Measurements from ENCODE around the gene SUSD4.
"Not testable (repeated sequence)": the region's sequence is repeated elsewhere in the genome, so short reads cannot be mapped to it uniquely, and the experiment has no call there.

The SUSD4 gene, protein sequence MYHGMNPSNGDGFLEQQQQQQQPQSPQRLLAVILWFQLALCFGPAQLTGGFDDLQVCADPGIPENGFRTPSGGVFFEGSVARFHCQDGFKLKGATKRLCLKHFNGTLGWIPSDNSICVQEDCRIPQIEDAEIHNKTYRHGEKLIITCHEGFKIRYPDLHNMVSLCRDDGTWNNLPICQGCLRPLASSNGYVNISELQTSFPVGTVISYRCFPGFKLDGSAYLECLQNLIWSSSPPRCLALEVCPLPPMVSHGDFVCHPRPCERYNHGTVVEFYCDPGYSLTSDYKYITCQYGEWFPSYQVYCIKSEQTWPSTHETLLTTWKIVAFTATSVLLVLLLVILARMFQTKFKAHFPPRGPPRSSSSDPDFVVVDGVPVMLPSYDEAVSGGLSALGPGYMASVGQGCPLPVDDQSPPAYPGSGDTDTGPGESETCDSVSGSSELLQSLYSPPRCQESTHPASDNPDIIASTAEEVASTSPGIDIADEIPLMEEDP

DNA sequence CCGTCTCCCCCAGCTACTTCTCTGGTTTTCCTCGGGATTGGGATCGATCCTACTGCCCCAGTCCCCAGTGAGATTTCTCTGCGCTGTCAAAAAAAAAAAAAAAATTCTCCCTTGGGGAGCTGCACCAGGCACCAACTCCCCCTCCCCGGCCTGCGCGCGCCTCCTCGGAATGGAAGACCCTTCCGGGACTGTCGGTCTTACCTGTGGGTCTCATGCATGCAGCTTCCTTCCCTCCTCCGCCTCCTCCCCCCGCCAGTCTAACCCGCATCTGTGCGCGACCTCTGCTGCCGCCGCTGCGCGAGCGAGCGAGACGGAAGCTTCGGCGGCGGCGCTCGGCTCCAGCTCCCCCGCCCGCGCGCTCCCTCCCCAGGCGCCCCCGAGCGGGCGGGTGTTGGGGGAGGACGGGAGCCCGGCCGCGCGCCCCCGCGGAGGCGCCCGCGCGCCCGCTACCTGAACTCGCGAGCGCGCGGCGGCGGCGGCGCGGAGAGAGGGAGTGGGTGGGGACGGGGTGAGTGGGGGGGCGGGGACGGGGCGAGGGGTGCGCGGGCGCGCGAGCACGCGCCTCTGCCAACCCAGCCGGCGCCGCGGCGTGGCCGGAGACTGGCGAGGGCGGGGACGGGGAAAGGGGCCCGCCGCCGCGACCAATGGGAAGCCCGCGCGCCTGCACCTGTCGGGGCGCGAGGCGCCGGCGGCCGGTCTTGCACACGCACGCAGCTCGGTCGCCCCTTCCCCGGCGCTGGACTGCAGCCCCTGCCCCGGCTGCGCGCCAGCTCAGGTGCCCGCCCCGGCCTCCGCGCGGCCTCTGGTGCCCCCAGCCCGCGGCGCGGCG, at the start of gene SUSD4:
Gene SUSD4 (minus strand): TSS at position 321 of the 829 bp plus-strand sequence. CDS start 751 bp downstream, outside the sequence.
- H3K27me3 ChIP-seq (ENCODE audit: insufficient read depth, low read length): peaks cover 48% of the 10 kb centered on the region
- H3K4me3 ChIP-seq (ENCODE audit: low read length): peak within 1 kb of the TSS; percentile 56
- H3K4me1 ChIP-seq (ENCODE audit: insufficient read depth, low read length): peaks cover 11% of the 10 kb centered on the region
- H3K9me3 ChIP-seq (ENCODE audit: low read length): no peaks in the 10 kb centered on the region
- H2AFZ ChIP-seq (ENCODE audit: low read depth, low read length): peak within 1 kb of the TSS; percentile 77
- H3K36me3 ChIP-seq (ENCODE audit: insufficient read depth, low read length): no peaks in the 10 kb centered on the region

DNA sequence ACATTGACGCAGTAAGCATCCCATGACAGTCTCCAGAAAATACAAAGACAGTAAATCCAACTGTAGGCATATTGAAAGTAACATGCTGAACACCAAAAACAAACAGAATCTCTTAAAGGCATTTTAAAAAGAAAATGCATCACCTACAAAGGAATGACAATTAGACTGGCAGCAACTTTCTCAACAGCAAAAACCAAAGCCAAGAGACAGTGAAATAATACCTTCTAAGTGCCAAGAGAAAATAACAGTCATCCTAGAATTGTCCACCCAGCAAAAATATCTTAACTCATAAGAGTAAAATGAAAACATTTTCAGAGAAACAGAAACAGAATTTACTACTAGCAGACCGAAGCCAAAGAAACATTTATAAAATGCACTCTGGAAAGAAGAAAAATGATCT, 49.2 kb upstream of the SUSD4 start:
- no peak overlapping the region for H3K4me3 ChIP-seq (ENCODE audit: low read length)
- H3K27me3 ChIP-seq (ENCODE audit: insufficient read depth, low read length): no peaks in the 10 kb centered on the region
- H3K9me3 ChIP-seq (ENCODE audit: low read length): no peaks in the 10 kb centered on the region
- H3K36me3 ChIP-seq (ENCODE audit: insufficient read depth, low read length): no peaks in the 10 kb centered on the region
- H2AFZ ChIP-seq (ENCODE audit: low read depth, low read length): no peak overlapping the region
- H3K4me1 ChIP-seq (ENCODE audit: insufficient read depth, low read length): no peaks in the 10 kb centered on the region

DNA sequence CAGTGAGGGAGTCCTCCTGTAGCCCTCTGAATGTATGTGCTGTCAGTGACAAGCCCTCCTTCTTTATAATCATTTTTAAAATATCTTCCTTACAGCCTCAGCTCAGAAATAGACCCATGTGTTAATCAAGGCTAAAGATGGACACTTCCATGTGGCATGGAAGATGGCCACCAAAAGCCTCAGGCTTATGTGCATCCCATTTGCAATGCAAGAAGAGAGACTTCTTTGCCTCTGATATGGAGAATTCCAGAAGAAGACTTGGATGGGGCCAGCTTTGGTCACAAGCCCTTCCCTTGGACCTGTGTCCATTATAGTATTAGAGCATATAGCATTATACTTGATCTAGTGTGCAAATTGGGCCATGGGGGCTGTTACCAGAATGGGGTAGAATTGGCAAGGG, 47.7 kb upstream of the SUSD4 start:
- Histone ChIP-seq H3K9me3 (ENCODE audit: low read length) (no peaks in the 10 kb centered on the region), H3K4me1 (ENCODE audit: insufficient read depth, low read length) (no peaks in the 10 kb centered on the region), H3K36me3 (ENCODE audit: insufficient read depth, low read length) (no peaks in the 10 kb centered on the region), H3K4me3 (ENCODE audit: low read length) (no peak overlapping the region), H3K27me3 (ENCODE audit: insufficient read depth, low read length) (no peaks in the 10 kb centered on the region), H2AFZ (ENCODE audit: low read depth, low read length) (no peak overlapping the region)

DNA sequence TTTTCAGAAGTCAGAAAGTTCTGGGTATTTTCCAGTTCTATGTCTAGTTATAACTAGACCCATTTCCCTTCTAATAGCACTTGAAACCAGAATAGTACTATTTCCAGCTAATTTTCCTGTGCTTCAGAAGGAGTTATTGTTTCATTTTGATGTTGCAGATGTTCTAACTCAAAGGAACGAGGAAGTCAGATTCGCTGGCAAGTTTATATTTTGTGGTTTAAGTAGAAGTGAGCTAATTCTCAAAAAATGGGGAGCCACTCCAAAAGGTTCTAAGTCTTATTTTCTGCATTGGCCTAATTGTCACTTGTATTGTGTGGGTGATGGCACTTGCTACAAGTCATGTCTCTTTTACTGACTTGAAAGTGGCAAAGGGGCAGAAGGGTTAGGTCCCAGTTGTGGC, 47.3 kb upstream of the SUSD4 start:
- H3K4me1 ChIP-seq (ENCODE audit: insufficient read depth, low read length): no peaks in the 10 kb centered on the region
- H3K27me3 ChIP-seq (ENCODE audit: insufficient read depth, low read length): no peaks in the 10 kb centered on the region
- H3K9me3 ChIP-seq (ENCODE audit: low read length): no peaks in the 10 kb centered on the region
- no peak overlapping the region for H2AFZ ChIP-seq (ENCODE audit: low read depth, low read length)
- no peaks in the 10 kb centered on the region for H3K36me3 ChIP-seq (ENCODE audit: insufficient read depth, low read length)
- H3K4me3 ChIP-seq (ENCODE audit: low read length): no peak overlapping the region

DNA sequence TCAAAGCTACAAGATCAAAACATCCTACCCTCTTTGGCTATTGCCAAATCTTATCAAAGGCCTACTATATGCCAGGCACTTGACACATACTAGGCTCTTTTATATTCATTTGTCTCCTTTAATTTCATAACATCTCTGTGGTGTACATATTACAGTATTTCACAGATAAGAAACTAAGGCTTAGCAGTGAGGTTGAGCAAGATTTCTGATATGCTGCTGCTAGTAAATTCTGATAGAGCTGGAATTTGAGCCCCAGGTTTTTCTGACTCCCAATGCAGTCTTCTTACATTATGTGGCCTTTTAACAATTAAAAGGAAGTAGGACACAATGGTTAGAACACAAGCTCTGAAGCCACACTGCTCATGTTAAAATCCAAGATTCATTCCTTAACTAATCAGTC, 46.1 kb upstream of the SUSD4 start:
- Histone ChIP-seq H3K27me3 (ENCODE audit: insufficient read depth, low read length) (no peaks in the 10 kb centered on the region), H3K4me3 (ENCODE audit: low read length) (no peak overlapping the region), H3K36me3 (ENCODE audit: insufficient read depth, low read length) (no peaks in the 10 kb centered on the region), H3K9me3 (ENCODE audit: low read length) (no peaks in the 10 kb centered on the region), H2AFZ (ENCODE audit: low read depth, low read length) (no peak overlapping the region), H3K4me1 (ENCODE audit: insufficient read depth, low read length) (no peaks in the 10 kb centered on the region)

DNA sequence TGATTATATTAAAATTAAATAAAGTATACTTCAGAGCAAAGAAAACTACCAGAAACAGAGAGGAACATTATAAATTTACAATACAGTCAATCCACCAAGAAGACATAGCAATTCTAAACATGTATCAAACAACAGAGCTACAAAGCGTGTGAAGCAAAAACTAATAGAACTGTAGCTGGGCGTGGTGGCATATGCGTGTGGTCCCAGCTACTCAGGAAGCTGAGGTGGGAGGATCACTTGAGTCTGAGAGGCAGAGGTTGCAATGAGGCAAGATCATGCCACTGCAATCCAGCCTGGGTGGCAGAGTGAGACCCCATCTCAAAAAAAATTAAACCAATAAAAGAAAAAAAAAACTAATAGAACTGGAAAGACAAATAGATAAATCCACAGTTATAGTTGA, 41.5 kb upstream of the SUSD4 start:
- no peaks in the 10 kb centered on the region for H3K36me3 ChIP-seq (ENCODE audit: insufficient read depth, low read length)
- no peaks in the 10 kb centered on the region for H3K4me1 ChIP-seq (ENCODE audit: insufficient read depth, low read length)
- H3K27me3 ChIP-seq (ENCODE audit: insufficient read depth, low read length): no peaks in the 10 kb centered on the region
- no peak overlapping the region for H3K4me3 ChIP-seq (ENCODE audit: low read length)
- no peak overlapping the region for H2AFZ ChIP-seq (ENCODE audit: low read depth, low read length)
- no peaks in the 10 kb centered on the region for H3K9me3 ChIP-seq (ENCODE audit: low read length)

DNA sequence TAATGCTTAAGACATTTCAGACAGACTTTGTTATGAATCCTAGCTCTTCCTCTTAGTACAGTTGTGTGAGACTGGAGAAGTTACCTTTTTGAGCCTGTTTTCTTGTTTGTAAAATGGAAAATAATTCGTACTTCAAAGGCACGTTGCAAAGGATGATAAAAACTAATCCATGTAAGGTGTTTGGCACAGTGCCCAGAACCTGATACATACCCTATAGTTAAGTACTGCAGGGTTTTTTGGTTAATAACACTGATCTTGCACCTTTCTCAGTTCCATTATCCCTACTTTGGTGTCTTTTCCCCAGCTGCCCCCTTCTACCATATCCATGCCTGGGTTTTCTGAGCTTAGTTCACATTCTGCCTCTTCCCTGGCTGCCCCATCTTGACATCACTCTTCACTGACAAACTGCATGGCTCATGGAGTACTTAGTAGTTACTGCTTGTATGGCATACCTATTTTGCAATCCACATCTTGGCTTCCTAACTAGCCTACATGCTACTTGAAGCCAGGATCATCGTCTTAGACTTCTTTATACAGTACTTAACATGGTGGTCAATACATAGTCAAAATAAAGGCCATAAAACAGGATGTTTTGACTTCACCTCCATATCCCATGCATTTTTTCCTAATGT, 39.3 kb upstream of the SUSD4 start:
- Histone ChIP-seq H3K9me3 (ENCODE audit: low read length) (no peaks in the 10 kb centered on the region), H3K27me3 (ENCODE audit: insufficient read depth, low read length) (no peaks in the 10 kb centered on the region), H3K4me3 (ENCODE audit: low read length) (no peak overlapping the region), H3K36me3 (ENCODE audit: insufficient read depth, low read length) (no peaks in the 10 kb centered on the region), H2AFZ (ENCODE audit: low read depth, low read length) (no peak overlapping the region), H3K4me1 (ENCODE audit: insufficient read depth, low read length) (no peaks in the 10 kb centered on the region)

DNA sequence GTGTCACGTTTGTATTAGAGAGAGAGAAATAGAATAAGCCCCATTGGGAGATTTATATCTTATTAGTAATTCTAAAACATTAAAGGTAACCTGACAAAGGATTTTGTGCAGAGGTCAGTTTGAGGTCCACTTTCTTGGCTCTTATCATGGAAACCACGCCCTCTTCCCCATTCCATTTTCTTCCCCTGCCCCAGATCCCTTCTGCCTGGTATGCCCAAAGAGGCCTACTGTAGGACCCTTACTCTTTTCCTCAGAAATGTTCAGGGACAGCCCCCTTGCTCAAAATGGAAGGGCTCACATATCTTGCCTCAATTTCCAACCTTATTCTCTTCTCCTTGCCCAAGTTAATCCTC, 38.8 kb upstream of the SUSD4 start:
- Histone ChIP-seq H3K36me3 (ENCODE audit: insufficient read depth, low read length) (no peaks in the 10 kb centered on the region), H3K27me3 (ENCODE audit: insufficient read depth, low read length) (no peaks in the 10 kb centered on the region), H2AFZ (ENCODE audit: low read depth, low read length) (no peak overlapping the region), H3K4me3 (ENCODE audit: low read length) (no peak overlapping the region), H3K4me1 (ENCODE audit: insufficient read depth, low read length) (no peaks in the 10 kb centered on the region), H3K9me3 (ENCODE audit: low read length) (no peaks in the 10 kb centered on the region)

DNA sequence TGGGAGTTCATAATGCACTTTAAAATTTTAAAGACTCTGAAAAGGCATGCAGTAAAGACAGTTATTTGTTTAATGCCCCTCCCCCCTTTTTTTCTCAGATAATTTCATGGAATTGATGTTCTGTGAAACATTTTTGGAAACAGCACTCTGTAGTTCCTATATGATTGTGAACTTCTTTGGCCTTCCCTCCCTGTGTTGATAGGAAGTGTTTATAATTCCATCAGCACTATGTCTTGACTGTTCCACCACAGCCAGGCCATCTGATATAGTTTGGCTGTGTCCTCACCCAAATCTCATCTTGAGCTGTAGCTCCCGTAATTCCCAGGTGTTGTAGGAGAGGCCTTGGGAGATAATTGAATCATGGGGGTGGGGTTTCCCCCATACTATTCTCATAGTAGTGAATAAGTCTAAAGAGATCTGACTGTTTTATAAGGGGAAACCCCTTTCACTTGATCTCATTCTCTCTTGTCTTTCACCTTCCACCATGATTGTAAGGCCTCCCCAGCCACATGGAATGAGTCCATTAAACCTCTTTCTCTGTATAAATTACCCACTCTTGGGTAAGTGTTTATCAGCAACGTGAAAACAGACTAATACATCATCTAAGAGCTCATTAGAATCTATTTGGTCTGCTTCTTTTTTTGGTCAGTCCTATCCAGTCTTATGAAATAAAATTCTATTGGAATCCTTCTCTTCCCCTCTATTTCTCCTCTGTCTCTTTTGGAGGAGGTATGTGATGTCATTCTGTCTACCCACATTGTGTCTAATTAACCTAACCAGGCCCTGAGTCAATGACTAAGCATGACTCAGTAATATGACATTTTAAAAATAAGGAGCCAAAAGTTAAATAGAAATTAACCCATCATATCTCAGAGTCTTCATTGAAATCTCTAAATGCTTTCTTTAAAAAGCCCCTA, 38.2 kb upstream of the SUSD4 start:
- Histone ChIP-seq H3K36me3 (ENCODE audit: insufficient read depth, low read length) (no peaks in the 10 kb centered on the region), H3K27me3 (ENCODE audit: insufficient read depth, low read length) (no peaks in the 10 kb centered on the region), H3K9me3 (ENCODE audit: low read length) (no peaks in the 10 kb centered on the region), H3K4me1 (ENCODE audit: insufficient read depth, low read length) (no peaks in the 10 kb centered on the region), H2AFZ (ENCODE audit: low read depth, low read length) (no peak overlapping the region), H3K4me3 (ENCODE audit: low read length) (no peak overlapping the region)

DNA sequence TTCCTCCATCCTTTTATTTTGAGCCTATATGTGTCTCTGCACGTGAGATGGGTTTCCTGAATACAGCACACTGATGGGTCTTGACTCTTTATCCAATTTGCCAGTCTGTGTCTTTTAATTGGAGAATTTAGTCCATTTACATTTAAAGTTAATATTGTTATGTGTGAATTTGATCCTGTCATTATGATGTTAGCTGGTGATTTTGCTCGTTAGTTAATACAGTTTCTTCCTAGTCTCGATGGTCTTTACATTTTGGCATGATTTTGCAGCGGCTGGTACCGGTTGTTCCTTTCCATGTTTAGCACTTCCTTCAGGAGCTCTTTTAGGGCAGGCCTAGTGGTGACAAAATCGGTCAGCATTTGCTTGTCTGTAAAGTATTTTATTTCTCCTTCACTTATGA, 35.4 kb upstream of the SUSD4 start:
- H3K4me3 ChIP-seq (ENCODE audit: low read length); H3K4me1 ChIP-seq (ENCODE audit: insufficient read depth, low read length); H3K36me3 ChIP-seq (ENCODE audit: insufficient read depth, low read length); H3K9me3 ChIP-seq (ENCODE audit: low read length); H2AFZ ChIP-seq (ENCODE audit: low read depth, low read length); H3K27me3 ChIP-seq (ENCODE audit: insufficient read depth, low read length): not testable (repeated sequence)

DNA sequence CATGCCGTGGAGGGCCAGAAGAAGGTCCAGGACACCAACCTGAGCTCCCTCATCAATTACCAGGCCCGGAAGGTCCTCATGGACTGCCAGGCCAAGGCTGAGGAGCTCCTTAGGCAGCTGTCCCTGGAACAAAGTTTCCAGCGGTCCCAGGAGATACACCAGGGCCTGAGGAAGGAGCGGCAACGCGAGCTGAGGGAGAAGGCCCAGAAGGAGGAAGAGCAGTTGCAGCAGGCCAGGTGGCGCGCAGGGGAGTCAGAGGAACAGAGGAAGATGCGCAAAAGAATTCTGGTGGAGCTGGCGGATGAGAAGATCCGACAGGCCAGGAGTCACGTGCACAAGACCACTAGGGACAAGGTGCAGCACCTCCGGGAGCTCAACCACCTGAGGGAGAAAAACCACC, 30.7 kb upstream of the SUSD4 start:
- no peak overlapping the region for H3K4me3 ChIP-seq (ENCODE audit: low read length)
- H3K36me3 ChIP-seq (ENCODE audit: insufficient read depth, low read length): no peaks in the 10 kb centered on the region
- H3K9me3 ChIP-seq (ENCODE audit: low read length): no peaks in the 10 kb centered on the region
- H2AFZ ChIP-seq (ENCODE audit: low read depth, low read length): no peak overlapping the region
- H3K27me3 ChIP-seq (ENCODE audit: insufficient read depth, low read length): no peaks in the 10 kb centered on the region
- no peaks in the 10 kb centered on the region for H3K4me1 ChIP-seq (ENCODE audit: insufficient read depth, low read length)

DNA sequence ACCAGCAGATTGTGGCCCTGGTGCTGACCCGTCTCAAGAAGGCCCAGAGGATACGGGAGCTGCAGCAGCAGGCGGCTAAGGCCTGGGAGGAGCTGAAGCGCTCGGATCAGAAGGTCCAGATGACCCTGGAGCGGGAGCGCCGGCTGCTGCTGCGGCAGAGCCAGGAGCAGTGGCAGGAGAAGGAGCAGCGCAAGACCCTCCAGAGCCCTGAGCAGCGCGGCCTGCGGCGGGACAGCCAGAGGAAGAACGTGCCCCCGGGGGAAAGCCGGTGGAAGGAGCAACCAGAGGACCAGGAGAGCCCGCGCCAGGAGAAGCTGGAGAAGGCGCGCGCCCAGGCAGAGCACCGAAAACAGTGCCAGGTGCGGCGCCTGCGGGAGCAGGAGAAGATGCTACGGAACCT, 30.3 kb upstream of the SUSD4 start:
- Histone ChIP-seq H2AFZ (ENCODE audit: low read depth, low read length) (no peak overlapping the region), H3K9me3 (ENCODE audit: low read length) (no peaks in the 10 kb centered on the region), H3K27me3 (ENCODE audit: insufficient read depth, low read length) (no peaks in the 10 kb centered on the region), H3K36me3 (ENCODE audit: insufficient read depth, low read length) (no peaks in the 10 kb centered on the region), H3K4me1 (ENCODE audit: insufficient read depth, low read length) (no peaks in the 10 kb centered on the region), H3K4me3 (ENCODE audit: low read length) (no peak overlapping the region)

Data from neuron (in vitro differentiated cells).